Stimulated activated CD8-positive, alpha-beta memory T cell treated with anti-CD3 and anti-CD28 coated beads, Interleukin-2, amount 100 ng/mL, for 1 hour (primary cell): ENCODE measurements around the gene UQCC2.

Experiments used
- DNase-seq, 2 donors: peaks; one replicate each; pipeline ENCODE4 v3.0.0-alpha.2; 2020; ENCODE audit warnings: low read depth in 2 of 2

The UQCC2 gene

GRCh38 chr6:33654831-33655554 lies 56.5 kb downstream of the UQCC2 start:
- no peak for DNase-seq

GRCh38 chr6:33652002-33652401 lies 59.5 kb downstream of the UQCC2 start:
- no peak for DNase-seq

GRCh38 chr6:33651403-33651802 lies 60.1 kb downstream of the UQCC2 start:
- DNase-seq = no peak
